DND-41 (cell line): ENCODE results near the gene NEB.

ENCODE experiments used
- CTCF ChIP-seq: IDR thresholded peaks from 2 replicates; pipeline ENCODE4 v1.5.1; 2012; ENCODE audit warnings: borderline replicate concordance, low read length, moderate library complexity, mild to moderate bottlenecking; ENCODE audit not compliant: poor library complexity, severe bottlenecking; ENCODE audit errors: extremely low read depth
- EZH2 ChIP-seq: IDR thresholded peaks from 3 replicates; pipeline ENCODE4 v1.6.1; 2012; ENCODE audit warnings: borderline replicate concordance, low read depth, mild to moderate bottlenecking, moderate library complexity, low read length, inconsistent platforms; ENCODE audit not compliant: severe bottlenecking

- TF ChIP-seq CTCF: no peak
- no peak for TF ChIP-seq EZH2
Measured at GRCh38 chr2:151761193-151761592, 26.9 kb upstream of the NEB start.
